Chondrocyte (in vitro differentiated cells): Measurements from ENCODE around the gene CAMKV. TPM values are rescaled to one million over a fixed set of nuclear protein-coding genes. Genes with fewer than 3 reads are reported as not detected.

ENCODE experiments used
- DNase-seq: peaks from one replicate; pipeline ENCODE4 v3.0.0; 2021; ENCODE audit warnings: mixed read lengths, low spot score
- H3K27ac Mint-ChIP-seq: one replicate; pipeline ENCODE4 v1.8.0; 2021; ENCODE audit warnings: mild to moderate bottlenecking, moderate library complexity, mixed read lengths; ENCODE audit not compliant: unreplicated experiment
- H3K27me3 Mint-ChIP-seq: 2 replicates; pipeline ENCODE4 v1.8.0; 2021; ENCODE audit warnings: low read depth, mixed read lengths
- H3K36me3 Mint-ChIP-seq: 2 replicates; pipeline ENCODE4 v1.8.0; 2021; ENCODE audit warnings: low read depth, mixed read lengths
- H3K4me1 Mint-ChIP-seq: 2 replicates; pipeline ENCODE4 v1.8.0; 2021; ENCODE audit warnings: low read depth, mild to moderate bottlenecking, mixed read lengths
- H3K4me3 Mint-ChIP-seq: one replicate; pipeline ENCODE4 v1.8.0; 2021; ENCODE audit warnings: mild to moderate bottlenecking, moderate library complexity, mixed read lengths; ENCODE audit not compliant: unreplicated experiment
- H3K9me3 Mint-ChIP-seq: 2 replicates; pipeline ENCODE4 v1.8.0; 2021; ENCODE audit warnings: low read depth, mixed read lengths
- total RNA-seq: library from RNA; stranded (reverse); gene quantifications from 3 replicates; pipeline ENCODE4 v1.2.1, GENCODE V29; 2021
- TF ChIP-seq, protein P1 (sequence below): fragments of 200-600 bp; sonication (generic); IDR thresholded peaks from 2 replicates; pipeline ENCODE4 v1.5.0; 2021; ENCODE audit warnings: antibody characterized with exemption, mild to moderate bottlenecking, moderate library complexity

CAMKV gene
- total RNA-seq, 1 donor from 2014 or later = not detected

DNA sequence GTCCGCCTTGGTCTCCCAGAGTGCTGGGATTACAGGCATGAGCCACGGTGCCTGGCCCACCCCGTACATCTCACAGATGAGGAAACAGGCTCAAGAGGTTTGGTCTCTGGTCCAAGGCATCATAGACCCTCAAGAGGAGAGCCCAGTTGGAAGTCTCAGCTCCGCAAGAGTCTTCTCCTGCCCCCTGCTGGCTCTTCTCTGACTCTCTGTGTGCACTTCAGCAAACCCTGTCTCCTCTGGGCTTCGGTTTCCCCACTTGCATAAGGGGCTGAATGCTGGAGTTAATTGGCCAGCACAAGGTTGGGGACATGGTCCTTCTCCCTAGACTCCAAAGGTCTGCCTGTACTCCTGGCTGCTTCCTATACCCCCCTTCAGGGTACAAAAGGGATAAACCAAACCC lies 30.1 kb upstream of the CAMKV start:
- Mint-ChIP-seq H3K9me3 (no peaks in the 10 kb centered on the region), H3K27me3 (no peaks in the 10 kb centered on the region), H3K4me1 (peaks cover 6% of the 10 kb centered on the region), H3K36me3 (no peaks in the 10 kb centered on the region), H3K27ac (no peak overlapping the region), H3K4me3 (no peak overlapping the region)
- DNase-seq = no peak
- TF ChIP-seq, protein P1, sequence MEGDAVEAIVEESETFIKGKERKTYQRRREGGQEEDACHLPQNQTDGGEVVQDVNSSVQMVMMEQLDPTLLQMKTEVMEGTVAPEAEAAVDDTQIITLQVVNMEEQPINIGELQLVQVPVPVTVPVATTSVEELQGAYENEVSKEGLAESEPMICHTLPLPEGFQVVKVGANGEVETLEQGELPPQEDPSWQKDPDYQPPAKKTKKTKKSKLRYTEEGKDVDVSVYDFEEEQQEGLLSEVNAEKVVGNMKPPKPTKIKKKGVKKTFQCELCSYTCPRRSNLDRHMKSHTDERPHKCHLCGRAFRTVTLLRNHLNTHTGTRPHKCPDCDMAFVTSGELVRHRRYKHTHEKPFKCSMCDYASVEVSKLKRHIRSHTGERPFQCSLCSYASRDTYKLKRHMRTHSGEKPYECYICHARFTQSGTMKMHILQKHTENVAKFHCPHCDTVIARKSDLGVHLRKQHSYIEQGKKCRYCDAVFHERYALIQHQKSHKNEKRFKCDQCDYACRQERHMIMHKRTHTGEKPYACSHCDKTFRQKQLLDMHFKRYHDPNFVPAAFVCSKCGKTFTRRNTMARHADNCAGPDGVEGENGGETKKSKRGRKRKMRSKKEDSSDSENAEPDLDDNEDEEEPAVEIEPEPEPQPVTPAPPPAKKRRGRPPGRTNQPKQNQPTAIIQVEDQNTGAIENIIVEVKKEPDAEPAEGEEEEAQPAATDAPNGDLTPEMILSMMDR = peak; percentile 42

DNA sequence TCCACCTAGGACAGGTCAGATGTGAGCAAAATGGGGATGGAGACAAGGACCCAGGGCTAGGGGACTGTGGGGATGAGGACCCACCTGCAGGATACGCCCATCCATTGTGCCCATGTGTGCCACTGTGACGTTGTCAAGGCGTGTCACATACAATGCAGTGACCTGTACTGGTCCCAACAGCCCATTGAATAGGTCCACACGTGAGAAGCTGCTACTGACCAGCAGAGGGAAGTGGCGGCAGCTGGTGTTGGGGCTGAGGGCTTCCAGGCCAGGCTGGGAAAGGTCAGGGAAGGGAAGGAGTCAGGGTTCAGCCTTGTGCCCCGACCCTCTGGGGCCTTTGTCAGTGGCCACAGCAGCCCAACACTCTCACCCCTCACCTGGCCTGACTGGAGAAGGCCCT lies 29.3 kb upstream of the CAMKV start:
- no peak for DNase-seq
- Mint-ChIP-seq H3K4me1 (peaks cover 6% of the 10 kb centered on the region), H3K4me3 (no peak overlapping the region), H3K27ac (no peak overlapping the region), H3K9me3 (no peaks in the 10 kb centered on the region), H3K36me3 (no peaks in the 10 kb centered on the region), H3K27me3 (no peaks in the 10 kb centered on the region)
- TF ChIP-seq, protein P1 = no peak

DNA sequence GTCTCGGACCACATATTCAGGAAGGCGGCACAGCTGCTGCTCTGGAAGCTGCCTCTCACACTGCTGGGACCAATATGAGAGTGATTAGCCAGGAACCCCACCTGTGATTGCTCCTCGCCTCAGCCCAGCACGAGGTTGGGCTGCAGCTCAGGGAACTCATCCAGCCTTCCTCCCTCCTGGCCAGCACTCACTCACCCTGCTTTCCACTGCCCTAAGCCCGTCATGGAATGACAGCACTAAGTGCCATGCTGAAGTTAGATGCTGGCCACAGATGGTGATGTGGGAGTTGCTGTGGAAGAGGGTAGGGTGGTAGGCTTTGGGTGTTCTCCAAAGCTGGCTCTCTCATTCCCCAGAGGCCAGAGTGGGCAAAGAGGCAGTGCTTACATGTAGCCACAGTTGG lies 26.6 kb upstream of the CAMKV start:
- no peak overlapping the region for H3K27ac Mint-ChIP-seq
- H3K4me3 Mint-ChIP-seq = no peak overlapping the region
- no peaks in the 10 kb centered on the region for H3K9me3 Mint-ChIP-seq
- H3K27me3 Mint-ChIP-seq = no peaks in the 10 kb centered on the region
- H3K4me1 Mint-ChIP-seq = peaks cover 6% of the 10 kb centered on the region
- H3K36me3 Mint-ChIP-seq = no peaks in the 10 kb centered on the region
- no peak for DNase-seq
- TF ChIP-seq, protein P1 = no peak

DNA sequence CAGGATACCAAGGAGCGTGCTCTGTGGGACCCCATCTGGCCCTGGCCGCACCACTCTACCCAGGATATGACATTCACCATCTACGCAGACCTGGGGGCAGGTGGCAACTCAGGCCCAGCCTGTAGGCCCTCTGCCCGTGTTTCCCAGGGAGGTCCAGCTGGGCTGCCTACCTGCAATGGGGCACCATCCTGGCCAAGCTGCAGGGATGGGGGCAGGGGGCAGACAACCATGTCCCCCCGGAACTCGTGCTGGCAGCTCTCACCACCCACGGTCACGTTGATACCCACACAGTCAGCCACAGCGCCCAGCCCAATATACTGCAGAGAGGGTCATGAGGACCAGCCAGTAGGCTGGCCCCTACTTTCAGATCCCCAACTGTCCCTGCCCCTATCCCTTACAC lies 26.1 kb upstream of the CAMKV start:
- H3K9me3 Mint-ChIP-seq = no peaks in the 10 kb centered on the region
- H3K4me1 Mint-ChIP-seq = peaks cover 2% of the 10 kb centered on the region
- no peak for DNase-seq
- H3K27me3 Mint-ChIP-seq = no peaks in the 10 kb centered on the region
- TF ChIP-seq, protein P1 = no peak
- no peak overlapping the region for H3K27ac Mint-ChIP-seq
- no peaks in the 10 kb centered on the region for H3K36me3 Mint-ChIP-seq
- H3K4me3 Mint-ChIP-seq = no peak overlapping the region

DNA sequence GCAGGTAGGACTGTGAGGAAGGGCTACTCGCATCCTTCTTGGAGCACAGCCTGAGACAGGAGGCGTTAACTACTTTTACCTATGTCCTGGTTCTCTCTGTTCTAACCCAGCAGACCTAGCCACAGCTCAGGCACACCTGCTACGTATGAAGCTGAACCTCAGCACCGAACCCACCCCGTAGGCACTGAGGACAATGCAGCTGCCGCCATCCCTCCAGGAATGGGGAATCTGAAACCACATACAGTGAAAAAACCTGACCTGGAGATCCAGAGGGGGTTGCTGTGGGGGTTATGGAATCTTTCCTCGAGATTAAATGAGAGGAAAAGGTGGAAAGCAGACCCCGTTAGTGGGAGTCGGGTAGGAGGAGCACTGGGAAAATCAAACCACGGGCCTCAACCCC lies 19.6 kb upstream of the CAMKV start:
- no peak overlapping the region for H3K27ac Mint-ChIP-seq
- H3K36me3 Mint-ChIP-seq = no peaks in the 10 kb centered on the region
- no peak for DNase-seq
- no peaks in the 10 kb centered on the region for H3K27me3 Mint-ChIP-seq
- H3K9me3 Mint-ChIP-seq = no peaks in the 10 kb centered on the region
- TF ChIP-seq, protein P1 = no peak
- H3K4me1 Mint-ChIP-seq = no peaks in the 10 kb centered on the region
- H3K4me3 Mint-ChIP-seq = no peak overlapping the region
